Thoracic aorta (tissue), 2 donors: ENCODE measurements around the gene EEIG1. TPM values are rescaled to one million over a fixed set of nuclear protein-coding genes. Genes with fewer than 3 reads are reported as not detected.
A peak's percentile ranks its signal among the peaks of the same experiment; 100 is the strongest.

Experiments
- ATAC-seq: fragments of 150-250 bp; one replicate; pipeline ENCODE4 v1.8.0; 2017; ENCODE audit warnings: low read depth; ENCODE audit not compliant: insufficient number of reproducible peaks, low FRiP score
- DNase-seq: peaks from one replicate; pipeline ENCODE4 v3.0.0-alpha.2; 2020; ENCODE audit warnings: low spot score
- H3K27ac ChIP-seq, 2 donors: fragments of 200-600 bp; sonication (generic); 1 replicate in 1 of 2; 2 replicates in 1 of 2; pipeline ENCODE4 v1.5.1; 2016; ENCODE audit warnings: mild to moderate bottlenecking in 2 of 2, moderate library complexity in 2 of 2
- H3K27me3 ChIP-seq: fragments of 200-600 bp; sonication (generic); replicated peaks from 2 replicates; pipeline ENCODE4 v1.6.0; 2016; ENCODE audit warnings: mild to moderate bottlenecking; ENCODE audit not compliant: insufficient read depth
- H3K36me3 ChIP-seq: fragments of 200-600 bp; sonication (generic); one replicate; pipeline ENCODE4 v1.5.1; 2016
- H3K4me1 ChIP-seq, 2 donors: fragments of 200-600 bp; sonication (generic); 1 replicate in 1 of 2; 2 replicates in 1 of 2; pipeline versions ENCODE4 v1.5.1 to v1.6.0; 2016; ENCODE audit warnings: low read depth in 2 of 2, mild to moderate bottlenecking in 1 of 2; ENCODE audit not compliant: control insufficient read depth in 1 of 2
- H3K4me3 ChIP-seq: fragments of 200-600 bp; sonication (generic); 2 replicates; pipeline ENCODE4 v1.5.1; 2016; ENCODE audit warnings: mild to moderate bottlenecking
- H3K9me3 ChIP-seq: fragments of 200-600 bp; sonication (generic); 2 replicates; pipeline ENCODE4 v1.5.1; 2016
- total RNA-seq, 2 donors: library from RNA; depleted of rRNA; stranded (reverse); fragments of >200 nt; gene quantifications; one replicate each; pipeline versions ENCODE4 v1.1.0 to v1.2.3, GENCODE V29; 2016
- TF ChIP-seq, protein P1 (sequence below): fragments of 200-600 bp; sonication (generic); IDR thresholded peaks from one replicate; pipeline ENCODE4 v1.5.1; 2019; ENCODE audit warnings: antibody characterized with exemption

EEIG1 gene
- total RNA-seq: 10 to 100 TPM; 20.4 to 26.5 TPM

DNA sequence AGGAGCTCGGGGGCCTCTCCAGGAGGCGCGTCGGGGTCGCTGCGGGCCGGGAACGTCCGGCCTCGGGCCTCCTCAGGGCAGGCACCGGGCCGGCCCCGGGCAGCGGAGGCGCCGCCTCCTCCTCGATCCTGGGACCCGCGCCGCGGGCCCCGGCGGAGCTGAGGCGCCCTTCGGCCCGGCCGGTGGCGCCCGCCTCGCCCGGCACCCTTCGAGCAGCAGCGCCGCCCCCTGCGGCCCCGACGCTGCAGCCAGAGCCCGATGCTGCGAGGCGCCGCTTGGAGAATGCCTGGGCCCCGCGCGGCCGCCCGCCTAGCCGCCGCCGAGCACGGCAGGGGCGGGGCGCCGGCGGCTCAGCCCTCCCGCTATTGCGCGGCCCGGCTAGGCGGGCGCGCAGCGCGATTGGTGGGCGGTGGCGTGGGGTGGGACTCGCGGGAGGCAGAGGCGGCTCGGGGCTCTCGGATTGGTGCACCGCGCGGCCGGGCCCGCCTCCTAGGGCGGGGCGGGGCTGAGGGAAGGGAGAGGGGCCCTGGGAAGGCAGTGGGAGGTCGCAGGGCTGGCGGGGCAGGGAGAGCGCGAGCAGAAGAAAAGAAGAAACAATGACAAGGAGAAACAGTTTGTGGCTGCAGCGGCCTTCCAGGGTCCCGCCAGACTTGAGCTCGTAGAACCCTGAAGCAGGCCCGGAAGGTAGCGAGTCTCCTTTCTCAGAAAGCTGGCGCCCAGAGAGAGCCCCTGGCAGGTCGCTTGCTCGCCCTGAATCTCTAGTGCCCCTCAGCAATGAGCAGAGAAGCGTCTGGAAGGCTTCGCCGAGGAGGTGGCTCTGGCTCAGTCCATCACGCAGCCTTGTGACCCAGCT, at the start of gene EEIG1:
TSS of gene EEIG1 (minus strand) at position 284 of the 853 bp plus-strand sequence. CDS start 852 bp downstream, outside the sequence.
- H3K27me3 ChIP-seq: no peaks in the 10 kb centered on the region
- TF ChIP-seq, protein P1, sequence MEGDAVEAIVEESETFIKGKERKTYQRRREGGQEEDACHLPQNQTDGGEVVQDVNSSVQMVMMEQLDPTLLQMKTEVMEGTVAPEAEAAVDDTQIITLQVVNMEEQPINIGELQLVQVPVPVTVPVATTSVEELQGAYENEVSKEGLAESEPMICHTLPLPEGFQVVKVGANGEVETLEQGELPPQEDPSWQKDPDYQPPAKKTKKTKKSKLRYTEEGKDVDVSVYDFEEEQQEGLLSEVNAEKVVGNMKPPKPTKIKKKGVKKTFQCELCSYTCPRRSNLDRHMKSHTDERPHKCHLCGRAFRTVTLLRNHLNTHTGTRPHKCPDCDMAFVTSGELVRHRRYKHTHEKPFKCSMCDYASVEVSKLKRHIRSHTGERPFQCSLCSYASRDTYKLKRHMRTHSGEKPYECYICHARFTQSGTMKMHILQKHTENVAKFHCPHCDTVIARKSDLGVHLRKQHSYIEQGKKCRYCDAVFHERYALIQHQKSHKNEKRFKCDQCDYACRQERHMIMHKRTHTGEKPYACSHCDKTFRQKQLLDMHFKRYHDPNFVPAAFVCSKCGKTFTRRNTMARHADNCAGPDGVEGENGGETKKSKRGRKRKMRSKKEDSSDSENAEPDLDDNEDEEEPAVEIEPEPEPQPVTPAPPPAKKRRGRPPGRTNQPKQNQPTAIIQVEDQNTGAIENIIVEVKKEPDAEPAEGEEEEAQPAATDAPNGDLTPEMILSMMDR: no peak
- H3K36me3 ChIP-seq: no peaks in the 10 kb centered on the region
- H3K4me3 ChIP-seq: peak within 1 kb of the TSS; percentile 95
- ATAC-seq (peak; percentile 93), DNase-seq (peak; percentile 82)
- H3K4me1 ChIP-seq: peaks cover 32 to 47% of the 10 kb centered on the region in 2 donors
- H3K9me3 ChIP-seq: no peaks in the 10 kb centered on the region
- peak within 1 kb of the TSS; percentile 92 for H3K27ac ChIP-seq

- ATAC-seq (no peak), DNase-seq (no peak)
- no peaks in the 10 kb centered on the region for H3K4me1 ChIP-seq
- TF ChIP-seq, protein P1: no peak
- no peaks in the 10 kb centered on the region for H3K27me3 ChIP-seq
- H3K4me3 ChIP-seq: no peak overlapping the region
- no peaks in the 10 kb centered on the region for H3K36me3 ChIP-seq
- H3K27ac ChIP-seq: no peak overlapping the region
- no peaks in the 10 kb centered on the region for H3K9me3 ChIP-seq
Observed at GRCh38 chr9:128027705-128028104, 46.9 kb upstream of the EEIG1 start.

GRCh38 chr9:128026773-128027541, 46.2 kb upstream of the EEIG1 start:
- TF ChIP-seq, protein P1: no peak
- Histone ChIP-seq H3K36me3 (no peaks in the 10 kb centered on the region), H3K9me3 (no peaks in the 10 kb centered on the region), H3K4me3 (no peak overlapping the region), H3K27me3 (no peaks in the 10 kb centered on the region), H3K27ac (no peak overlapping the region), H3K4me1 (no peaks in the 10 kb centered on the region)
- ATAC-seq (no peak), DNase-seq (no peak)

- H3K27ac ChIP-seq: no peak overlapping the region
- H3K4me1 ChIP-seq: no peaks in the 10 kb centered on the region
- TF ChIP-seq, protein P1: no peak
- H3K27me3 ChIP-seq: no peaks in the 10 kb centered on the region
- DNase-seq (no peak), ATAC-seq (no peak)
- no peaks in the 10 kb centered on the region for H3K36me3 ChIP-seq
- H3K4me3 ChIP-seq: no peak overlapping the region
- H3K9me3 ChIP-seq: no peaks in the 10 kb centered on the region
Observed at GRCh38 chr9:128026255-128026772, 45.5 kb upstream of the EEIG1 start.

DNA sequence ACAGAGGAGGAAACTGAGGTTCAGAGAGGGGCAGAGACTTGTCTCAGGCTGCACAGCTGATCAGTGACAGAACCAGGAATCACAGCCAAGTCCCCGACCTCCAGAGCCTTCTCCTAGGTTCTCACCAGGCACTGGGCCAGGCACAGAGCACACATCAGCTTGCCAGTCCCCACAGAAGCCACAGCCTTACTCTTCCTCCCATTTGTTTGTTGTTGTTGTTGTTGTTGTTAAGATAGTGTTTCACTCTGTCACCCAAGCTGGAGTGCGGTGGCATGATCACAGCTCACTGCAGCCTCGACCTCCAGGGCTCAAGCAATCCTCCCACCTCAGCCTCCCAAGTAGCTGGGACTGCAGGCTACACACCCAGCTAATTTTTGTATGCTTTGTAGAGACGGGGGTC, 44.9 kb upstream of the EEIG1 start:
- TF ChIP-seq, protein P1: no peak
- no peaks in the 10 kb centered on the region for H3K36me3 ChIP-seq
- no peaks in the 10 kb centered on the region for H3K27me3 ChIP-seq
- H3K4me3 ChIP-seq: no peak overlapping the region
- H3K9me3 ChIP-seq: no peaks in the 10 kb centered on the region
- ATAC-seq: no peak
- H3K27ac ChIP-seq: no peak overlapping the region
- no peaks in the 10 kb centered on the region for H3K4me1 ChIP-seq
- DNase-seq: no peak
